NCI-H146 treated with DMSO at 0.1 percent for 48 hours (cell line): ENCODE data around the gene MYBPC2.
"Not testable (repeated sequence)": the region's sequence is repeated elsewhere in the genome, so short reads cannot be mapped to it uniquely, and the experiment has no call there.

Experiments used
- DNase-seq: peaks from one replicate; lab custom pipeline; 2025; ENCODE audit not compliant: unreplicated experiment; lab: John Stamatoyannopoulos, UW

MYBPC2 gene

DNA sequence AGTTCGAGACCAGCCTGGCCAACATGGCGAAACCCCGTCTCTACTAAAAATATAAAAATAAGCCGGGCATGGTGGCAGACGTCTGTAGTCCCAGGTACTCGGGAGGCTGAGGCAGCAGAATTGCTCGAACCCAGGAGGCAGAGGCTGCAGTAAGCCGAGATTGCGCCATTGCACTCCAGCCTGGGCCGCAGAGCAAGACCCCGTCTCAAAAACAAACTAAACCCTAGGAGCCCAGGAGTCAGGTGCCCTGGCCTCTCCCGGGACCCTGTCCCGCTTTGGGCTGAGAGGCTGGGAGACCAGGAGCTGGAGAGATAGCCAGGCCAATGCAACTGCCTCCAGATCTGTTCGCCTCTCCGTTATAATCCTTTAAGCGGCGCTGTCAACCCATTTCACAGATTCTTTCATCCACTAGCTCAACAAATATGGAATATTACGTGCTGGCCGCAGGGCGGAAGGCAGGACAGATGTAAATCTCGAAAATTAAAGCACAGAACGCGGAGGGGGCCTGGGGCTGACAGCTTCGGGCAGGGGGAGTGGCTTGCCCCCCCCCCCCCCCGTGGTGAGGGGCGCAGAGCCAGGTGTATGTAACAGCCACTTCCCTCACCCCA is 5.3 kb upstream of the MYBPC2 start:
- no peak for DNase-seq

DNA sequence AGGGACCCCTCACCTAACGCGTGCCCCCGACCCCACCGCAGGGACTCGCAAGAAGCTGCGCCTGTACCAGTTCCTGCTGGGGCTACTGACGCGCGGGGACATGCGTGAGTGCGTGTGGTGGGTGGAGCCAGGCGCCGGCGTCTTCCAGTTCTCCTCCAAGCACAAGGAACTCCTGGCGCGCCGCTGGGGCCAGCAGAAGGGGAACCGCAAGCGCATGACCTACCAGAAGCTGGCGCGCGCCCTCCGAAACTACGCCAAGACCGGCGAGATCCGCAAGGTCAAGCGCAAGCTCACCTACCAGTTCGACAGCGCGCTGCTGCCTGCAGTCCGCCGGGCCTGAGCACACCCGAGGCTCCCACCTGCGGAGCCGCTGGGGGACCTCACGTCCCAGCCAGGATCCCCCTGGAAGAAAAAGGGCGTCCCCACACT is 4.7 kb upstream of the MYBPC2 start:
- no peak for DNase-seq

DNA sequence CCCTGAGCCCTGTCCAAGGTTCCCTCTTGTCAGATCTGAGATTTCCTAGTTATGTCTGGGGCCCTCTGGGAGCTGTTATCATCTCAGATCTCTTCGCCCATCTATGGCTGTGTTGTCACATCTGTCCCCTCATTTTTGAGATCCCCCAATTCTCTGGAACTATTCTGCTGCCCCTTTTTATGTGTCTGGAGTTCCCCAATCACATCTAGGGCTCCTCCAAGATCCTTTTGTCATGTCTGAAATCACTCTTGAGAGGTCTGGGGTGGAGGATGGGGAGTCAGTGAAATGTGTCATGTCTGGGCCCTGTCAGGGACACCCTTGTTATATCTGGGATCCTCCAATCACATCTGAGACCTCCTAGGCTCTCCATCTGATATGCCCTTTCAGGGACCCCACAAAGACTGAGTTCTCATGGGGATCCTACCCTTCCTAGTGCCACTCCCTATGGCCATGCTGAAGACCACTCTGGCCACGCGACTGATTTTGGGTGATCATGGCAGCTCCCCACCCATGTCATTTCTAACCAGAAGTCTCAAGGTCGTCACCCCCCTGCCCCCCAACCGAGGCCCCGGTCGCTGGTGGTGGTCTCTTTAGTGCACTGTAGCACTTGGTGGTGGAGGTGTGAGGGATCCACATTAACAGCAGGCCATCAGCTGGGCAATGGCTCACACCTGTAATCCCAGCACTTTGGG is 3.8 kb upstream of the MYBPC2 start:
- no peak for DNase-seq

DNA sequence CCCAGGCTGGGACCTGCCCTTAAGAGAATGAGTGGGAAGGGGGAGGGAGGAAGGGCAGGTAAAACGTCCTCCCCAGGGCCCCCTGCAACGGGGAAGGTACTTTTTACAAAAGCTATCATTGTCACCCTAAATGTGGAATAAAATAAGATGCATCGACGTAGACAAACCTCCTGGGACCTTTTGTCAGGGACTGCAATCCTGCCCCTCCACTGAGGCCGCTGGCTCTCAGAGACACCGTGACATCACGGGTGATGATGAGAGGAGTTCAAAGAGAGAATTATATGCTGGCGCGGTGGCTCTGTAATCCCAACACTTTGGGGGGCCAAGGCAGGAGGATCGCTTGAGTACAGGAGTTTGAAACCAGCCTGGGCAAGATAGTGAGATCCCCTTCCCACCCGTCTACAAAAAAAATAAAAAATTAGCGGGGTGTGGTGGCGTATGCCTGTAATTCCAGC is 1.8 kb upstream of the MYBPC2 start:
- no peak for DNase-seq

DNA sequence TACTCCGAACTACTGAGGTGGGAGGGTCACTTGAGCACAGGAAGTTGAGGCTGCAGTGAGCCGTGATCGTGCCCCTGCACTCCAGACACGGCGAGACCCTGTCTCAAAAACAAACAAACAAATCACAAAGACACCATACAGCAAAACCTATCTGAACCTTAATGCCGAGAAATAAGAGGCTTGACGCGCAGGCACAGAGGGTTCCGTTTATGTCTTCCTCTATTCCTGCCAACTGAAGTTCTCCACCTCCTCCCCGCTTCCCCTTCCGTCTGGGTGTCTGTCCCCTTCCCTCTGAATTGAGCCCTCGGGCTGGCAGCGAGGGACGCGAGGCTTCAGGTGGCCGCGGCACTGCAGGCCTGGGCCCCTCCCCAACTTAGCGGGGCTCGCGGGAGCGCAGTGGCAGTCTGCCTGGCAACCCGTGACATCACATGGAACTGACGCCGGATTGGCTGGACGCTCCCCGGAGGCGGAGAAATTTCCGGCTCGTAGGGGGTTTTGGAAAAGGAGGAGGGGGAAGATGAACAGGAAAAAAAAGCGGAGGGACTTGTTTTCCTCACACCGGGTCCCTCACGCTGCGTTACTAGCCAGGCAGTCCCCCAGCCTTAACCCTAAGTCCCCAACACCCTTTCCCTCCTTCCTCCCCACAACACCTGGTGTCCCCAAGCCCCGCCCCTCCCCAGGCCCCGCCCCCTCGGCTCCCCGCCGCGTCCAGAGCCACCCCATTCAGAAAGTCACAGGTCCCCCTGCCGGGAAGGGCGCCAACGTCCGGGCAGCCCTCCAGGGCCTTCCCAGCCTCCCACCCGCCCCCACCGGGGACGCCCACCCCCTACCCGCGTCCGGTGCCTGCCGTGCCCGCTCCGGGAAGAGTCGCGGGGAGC is 1.1 kb upstream of the MYBPC2 start:
- DNase-seq: peak; percentile 64

DNA sequence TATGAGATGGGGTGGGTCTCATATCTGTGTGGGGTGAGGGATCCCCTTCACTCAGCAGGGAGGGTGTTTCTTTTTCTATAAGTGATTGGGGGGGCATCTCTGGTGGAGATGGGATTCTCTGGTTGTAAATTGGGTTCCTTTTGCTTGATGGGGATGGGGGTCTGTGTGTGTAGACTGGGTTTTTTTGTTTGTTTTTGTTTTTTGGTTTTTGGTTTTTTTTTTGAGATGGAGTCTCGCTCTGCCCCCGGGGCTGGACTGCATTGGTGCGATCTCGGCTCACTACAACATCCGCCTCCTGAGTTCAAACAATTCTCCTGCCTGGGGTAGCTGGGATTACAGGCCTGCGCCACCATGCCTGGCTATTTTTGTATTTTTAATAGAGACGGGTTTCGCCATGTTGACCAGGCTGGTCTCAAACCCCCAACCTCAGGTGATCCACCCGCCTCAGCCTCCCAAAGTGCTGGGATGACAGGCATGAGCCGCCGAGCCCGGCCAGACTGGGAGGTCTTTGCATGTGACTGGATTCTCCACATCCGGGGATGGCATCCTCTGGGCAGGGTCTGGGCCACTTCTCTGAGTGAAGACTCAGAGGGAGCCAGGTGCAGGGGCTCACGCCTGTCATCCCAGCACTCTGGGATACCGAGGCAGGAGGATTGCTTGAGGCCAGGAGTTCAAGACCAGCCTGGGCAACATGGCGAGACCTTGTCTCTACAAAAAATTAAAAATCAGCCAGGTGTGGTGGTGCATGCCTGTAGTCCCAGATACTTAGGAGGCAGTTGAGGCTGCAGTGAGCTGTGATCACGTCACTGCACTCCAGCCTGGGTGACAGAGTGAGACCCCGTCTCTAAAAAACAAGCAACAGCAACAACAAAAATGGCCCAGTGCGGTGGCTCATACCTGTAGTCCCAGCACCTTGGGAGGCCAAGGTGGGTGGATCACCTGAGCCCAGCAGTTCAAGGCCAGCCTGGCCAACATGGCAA is 799 bp downstream of the MYBPC2 start:
- no peak for DNase-seq

DNA sequence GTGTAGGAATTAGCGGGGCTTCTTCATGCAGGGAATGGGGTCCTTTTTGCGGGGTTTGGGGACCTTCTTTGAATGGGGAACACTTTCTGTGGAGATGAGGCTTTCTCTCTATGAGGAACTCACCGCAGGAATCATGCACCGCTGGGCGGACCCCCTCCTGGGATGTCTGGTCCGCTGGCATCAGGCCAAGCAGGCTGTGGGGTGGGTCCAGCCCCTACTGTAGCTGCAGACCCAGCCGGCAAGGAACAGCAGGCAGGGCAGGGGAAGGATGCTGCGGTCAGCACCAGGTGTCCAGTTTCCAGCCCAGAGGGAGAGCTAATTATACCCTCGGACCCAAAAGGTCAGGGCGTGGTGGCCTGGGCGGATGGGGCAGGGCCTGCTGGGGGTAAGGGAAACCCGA is 1.8 kb downstream of the MYBPC2 start:
- peak; percentile 87 for DNase-seq

DNA sequence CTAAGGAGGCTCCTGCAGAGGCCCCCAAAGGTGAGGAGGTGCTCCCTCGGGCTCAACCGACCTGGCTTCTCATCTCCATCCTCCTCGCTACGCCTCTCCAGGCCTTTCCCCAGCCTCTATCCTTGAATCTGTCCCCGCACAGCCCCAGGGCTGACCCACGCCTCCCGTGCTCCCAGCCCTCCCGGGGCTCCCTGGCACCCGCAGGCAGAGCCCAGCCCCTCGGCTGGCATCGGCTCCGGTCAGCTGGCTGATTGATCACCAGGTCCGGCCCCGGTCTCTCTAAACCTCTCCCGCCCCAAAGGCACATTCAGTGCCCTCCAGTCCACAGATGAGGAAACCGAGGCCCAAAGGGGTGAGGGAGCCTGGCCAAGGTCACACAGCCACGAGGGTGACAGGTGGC is 2.5 kb downstream of the MYBPC2 start:
- no peak for DNase-seq

DNA sequence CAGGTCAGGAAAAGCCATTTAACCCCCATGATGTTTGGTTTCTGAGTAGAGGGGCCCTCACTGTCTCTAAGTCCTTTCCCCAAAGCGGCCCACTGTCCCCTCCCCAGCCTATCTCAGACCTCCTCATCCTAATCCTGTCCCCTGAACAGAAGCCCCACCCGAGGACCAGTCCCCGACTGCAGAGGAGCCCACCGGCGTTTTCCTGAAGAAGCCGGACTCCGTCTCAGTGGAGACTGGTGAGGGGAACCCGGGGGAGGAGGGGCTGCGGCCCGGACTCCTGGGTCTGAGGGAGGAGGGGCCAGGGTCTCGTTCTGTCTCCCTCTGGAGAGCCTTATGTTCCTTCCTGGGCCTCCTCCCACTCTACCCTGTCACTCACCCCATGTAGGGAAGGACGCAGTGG is 2.9 kb downstream of the MYBPC2 start:
- no peak for DNase-seq

DNA sequence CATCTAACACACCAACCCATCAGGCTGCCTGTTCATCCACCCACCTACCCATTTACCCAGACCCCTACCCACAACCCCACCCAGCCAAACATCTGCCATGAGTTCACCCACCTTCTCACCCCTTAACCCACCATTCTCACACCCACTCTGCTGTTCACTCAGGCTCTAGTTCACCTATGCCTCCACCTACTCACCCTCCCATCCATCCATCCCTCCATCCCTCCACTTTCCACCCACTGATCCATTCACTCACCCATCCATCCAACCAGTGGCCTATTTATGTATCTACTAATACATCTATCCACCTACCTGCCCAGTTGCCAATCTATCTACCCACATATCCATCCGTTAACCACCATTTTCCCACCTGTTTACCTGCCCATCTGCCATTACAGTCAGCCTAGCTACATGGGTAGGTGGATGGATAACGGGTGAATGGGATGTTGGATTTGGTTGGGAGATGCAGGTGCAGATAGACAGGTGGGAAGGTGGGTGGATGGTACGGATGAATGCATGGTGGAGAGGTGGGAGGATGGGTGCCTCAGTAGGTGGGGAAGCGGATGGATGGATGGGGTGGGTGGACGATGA is 5.3 kb downstream of the MYBPC2 start:
- DNase-seq: no peak

DNA sequence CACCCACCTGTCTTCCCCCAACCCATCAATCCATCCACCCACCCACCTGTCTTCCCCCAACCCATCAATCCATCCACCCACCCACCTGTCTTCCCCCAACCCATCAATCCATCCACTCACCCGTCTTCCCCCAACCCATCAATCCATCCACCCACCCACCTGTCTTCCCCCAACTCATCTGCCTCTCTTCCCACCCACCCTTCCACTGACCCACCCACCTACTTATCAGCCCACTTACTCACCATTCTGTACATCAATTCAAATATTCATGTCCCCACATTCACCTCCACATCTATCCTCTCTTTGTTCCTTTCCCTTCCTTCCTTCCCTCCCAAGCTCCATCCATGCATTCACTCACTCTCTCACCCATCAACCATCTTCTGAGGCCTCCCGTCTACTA is 6.4 kb downstream of the MYBPC2 start:
- DNase-seq: not testable (repeated sequence)

DNA sequence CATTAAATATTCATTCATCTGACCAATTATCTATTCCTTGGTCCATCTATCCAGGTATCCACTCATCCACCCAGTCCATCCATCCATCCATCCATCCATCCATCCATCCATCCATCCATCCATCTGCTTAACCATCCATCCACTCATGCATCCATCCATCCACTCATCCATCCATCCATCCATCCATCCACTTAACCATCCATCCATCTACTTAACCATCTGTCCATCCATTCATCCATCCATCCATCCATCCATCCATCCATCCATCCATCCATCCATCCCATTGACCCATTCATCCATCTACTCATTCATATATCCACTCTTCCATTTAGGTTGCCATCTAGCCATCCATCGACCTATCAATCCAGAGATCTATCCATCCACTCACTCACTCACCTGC is 11.4 kb downstream of the MYBPC2 start:
- no peak for DNase-seq

DNA sequence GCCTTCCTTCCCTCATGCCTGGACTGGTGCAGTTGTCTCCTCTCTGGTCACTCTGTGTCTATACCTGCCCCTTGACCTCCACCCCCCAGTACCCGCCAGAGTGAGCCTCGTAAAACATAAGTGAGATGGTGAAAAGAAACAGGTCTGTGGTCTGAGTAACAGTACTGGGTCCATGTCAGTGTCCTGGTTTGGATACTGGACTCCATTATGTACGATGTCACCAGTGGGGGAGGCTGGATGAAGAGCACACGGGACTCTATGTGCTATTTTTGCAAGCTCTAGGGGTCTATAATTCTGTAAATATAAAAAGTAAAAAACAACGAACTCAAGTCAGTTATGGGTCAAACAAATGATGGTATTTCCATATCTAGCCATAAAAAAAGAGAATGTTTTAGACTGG is 14.4 kb downstream of the MYBPC2 start:
- no peak for DNase-seq

DNA sequence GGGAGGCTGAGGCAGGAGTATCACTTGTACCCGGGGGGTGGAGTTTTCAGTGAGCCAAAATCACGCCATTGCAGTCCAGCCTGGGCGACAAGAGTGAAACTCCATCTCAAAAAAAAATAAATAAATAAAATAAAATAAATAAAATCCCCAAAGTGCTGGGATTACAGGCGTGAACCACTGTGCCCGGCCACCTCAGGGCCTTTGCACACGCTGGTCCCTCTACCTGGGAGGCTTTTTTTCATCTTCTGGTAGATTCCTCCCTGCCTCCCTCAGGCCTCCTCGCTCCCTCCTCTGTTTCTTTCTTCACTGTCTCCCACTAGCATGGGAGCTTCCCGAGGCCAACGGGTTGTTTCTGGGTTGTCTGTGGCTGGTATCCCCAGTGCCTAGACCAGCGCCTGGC is 15.1 kb downstream of the MYBPC2 start:
- DNase-seq: no peak

DNA sequence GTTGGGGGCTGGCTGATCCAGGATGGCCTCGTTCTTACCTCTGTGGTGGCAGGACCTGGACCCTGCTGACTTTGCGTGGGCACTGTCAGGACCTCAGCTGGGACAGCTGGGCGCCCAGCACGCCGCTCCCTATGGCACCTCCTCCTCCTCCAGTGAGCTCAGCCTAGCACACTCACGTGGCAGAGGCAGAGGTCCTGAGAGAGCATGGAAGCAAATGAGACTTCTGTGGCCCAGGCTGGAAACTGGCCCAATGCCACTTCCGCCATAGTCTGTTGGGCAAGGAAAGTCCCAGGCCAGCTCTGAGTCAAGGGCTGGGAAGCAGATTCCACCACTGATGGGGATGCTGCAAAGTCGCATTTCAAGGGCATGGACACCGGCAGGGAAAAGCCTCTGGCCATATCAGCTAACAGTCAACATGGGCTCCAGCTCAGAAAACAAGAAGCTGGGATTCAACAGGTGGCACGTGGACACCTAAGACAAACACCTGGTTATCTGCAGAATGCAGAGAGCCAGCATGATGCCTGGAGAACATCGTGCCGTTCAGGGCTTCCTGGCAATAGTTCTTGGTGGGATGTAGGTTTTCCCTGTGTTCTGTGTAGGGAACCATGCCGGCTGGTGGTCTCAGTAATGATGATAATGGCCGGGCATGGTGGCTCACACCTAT is 16.7 kb downstream of the MYBPC2 start:
- DNase-seq: peak; percentile 44

DNA sequence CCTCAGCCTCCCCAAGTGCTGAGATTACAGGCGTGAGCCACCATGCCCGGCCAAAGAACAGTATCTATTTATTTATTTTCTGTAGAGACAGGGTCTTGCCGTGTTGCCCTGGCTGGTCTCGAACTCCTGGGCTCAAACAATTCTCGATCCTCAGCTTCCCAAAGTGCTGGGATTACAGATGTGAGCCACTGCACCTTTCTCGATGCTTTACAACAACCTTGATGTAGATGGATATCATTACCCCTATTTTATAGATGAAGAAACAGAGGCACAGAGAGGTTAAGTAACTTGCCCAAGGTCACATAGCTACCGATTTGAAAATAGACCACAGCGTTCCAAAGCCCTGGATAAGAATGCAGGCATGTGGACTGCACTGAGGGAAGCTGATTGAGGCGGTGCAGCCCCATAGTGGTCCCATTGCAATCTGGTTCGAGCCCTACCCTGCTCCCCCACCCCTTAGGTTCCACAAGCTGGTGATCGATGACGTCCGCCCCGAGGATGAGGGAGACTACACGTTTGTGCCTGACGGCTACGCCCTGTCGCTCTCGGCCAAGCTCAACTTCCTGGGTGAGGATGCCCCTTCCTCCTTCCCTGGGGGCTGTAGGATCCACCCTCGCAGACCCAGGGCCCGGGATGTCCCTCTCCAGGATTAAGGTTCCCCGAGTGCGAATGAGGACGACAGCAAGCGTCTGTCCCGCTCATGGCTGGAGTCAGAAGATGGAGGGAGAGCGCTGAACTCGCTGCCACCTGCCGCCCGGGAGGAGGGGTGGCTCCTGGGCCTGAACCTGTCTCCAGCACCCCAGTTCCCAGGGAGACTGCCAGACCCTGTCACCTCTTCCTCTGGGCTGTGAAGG is 17.9 kb downstream of the MYBPC2 start:
- no peak for DNase-seq

DNA sequence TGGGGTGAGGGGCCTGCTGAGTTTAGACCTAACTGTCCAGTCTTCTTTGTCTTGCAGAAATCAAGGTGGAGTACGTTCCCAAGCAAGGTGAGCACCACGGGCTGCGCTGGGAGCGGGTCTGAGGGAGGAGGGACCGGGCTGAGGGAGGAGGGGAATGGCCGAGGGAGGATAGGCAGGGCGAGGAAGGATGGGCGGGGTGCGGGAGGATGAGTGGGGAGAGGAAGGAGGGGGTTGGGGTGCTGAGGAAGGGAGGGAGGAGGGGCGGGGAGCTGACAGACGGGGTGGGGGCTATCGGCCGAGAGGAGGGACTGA is 18.5 kb downstream of the MYBPC2 start:
- no peak for DNase-seq

DNA sequence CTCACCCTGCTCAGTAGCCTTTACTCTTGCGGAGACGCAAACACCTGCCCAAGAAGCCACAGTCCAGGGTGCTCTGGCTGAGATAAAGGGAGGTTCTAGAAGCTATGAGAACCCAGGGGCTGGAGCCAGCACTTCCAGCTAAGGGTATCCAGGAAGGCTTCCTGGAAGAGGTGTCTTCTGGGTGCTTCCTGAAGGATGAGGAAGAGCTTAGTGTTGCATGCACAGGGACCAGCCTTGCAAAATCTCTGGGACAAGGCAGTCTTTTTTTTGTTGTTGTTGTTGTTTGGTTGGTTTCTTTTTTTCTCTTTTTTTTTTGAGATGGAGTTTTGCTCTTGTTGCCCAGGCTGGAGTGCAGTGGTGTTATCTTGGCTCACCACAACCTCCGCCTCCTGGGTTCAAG is 20.6 kb downstream of the MYBPC2 start:
- DNase-seq: no peak

DNA sequence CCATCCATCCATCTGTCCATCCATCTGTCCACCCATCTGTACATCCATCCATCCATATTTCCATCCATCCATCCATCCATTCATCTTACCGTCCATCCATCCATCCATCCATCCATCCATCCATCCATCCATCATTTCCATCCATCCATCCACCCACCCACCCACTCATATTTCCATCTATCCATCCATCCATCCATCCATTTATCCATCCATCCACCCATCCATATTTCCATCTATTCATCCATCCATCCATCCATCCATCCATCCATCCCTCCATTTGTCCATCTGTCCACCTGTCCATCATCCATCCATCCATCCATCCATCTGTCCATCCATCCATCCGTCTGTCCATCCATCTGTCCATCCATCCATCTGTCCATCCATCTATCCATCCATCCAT is 23.3 kb downstream of the MYBPC2 start:
- DNase-seq: no peak
